Activated CD4-positive, alpha-beta T cell treated with anti-CD3 and anti-CD28 coated beads, Interleukin-2, amount 50 U/mL, for 48 hours (primary cell): ENCODE data around the gene HNF4A.

ENCODE experiments used
- DNase-seq, 2 experiments: peaks; one replicate each; pipeline ENCODE4 v3.0.0-alpha.2; 2020

The HNF4A gene

GRCh38 chr20:44475694-44476560, 120.4 kb downstream of the HNF4A start, which contains the start of gene TTPAL:
TSS of gene TTPAL (plus strand) at chr20:44475874. CDS start at chr20:44480000, 4,126 bp downstream.
- DNase-seq, result peak; percentile 89 to 92

GRCh38 chr20:44477151-44477550, 121.7 kb downstream of the HNF4A start:
- DNase-seq, result no peak

DNA sequence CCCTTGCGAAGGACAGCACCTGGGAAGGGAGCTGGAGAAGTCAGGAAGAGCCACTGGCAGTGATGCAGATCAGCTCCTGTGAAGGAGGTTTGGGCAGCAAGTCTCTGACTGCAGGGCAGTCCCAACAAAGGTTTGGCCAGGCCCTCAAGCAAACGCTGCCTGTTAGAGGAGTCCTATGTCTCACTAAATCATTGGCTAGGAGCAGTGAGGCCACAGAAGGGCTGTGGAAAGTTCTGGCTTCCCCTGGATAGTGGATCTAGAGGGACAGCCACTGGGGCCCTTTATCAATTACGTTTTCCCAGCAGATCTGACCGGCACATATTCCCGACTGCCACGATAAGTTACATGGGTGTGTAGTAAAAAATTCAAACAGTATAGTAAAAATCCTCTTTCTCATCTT, 122.7 kb downstream of the HNF4A start:
- DNase-seq, result no peak

DNA sequence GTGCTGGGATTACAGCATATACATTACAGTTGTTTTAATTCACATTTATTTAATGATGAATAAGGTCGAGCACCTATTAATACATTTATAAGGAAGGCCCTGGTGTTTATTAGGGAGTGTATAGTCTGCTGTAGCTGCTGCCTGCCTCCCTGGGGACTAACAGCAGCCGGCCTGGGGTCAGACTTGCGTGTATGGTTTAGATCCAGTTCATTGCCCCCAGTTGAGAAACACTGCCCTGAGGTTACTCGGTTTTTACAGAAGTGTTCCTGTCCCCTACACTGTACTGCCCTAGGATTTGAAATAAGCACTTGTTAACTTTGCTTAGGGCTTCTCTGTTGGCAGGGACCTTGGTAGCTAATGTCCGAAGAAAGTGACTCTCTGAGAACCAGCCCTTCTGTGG, 124.1 kb downstream of the HNF4A start:
- DNase-seq, result no peak

- DNase-seq, result no peak
Measured at GRCh38 chr20:44480097-44480496, 124.6 kb downstream of the HNF4A start.

DNA sequence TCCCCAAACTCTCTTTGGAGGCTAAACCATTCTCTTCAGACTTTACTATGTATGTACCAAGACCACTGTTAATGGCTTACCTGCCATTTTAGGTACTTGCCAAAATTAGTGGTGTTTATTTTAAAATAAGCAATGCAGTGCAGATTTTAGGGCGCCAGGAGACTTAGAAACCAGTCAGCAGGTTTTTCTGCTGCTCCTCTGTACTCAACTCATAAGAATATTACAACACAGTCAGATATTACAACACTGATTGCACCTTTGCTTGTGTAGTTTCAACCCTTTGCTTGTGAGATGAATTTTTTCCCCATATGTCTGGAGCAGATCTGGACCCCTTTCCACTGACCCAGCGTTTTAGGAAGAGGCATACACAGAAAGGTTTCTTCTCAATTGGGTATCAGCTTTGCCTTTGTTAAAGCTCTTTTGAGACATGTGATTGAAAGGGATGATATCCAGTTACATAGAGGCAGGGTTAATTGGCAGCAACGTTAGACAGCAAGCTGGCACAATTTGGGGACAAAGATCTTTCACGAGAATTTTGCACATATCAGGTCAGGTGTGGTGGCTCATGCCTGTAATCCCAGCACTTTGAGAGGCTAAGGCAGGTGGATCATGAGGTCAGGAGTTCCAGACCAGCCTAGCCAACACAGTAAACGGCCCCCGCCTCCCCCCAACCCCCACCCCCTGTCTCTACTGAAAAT, 126.4 kb downstream of the HNF4A start:
- DNase-seq, result no peak

- no peak for DNase-seq
Measured at GRCh38 chr20:44483112-44483511, 127.6 kb downstream of the HNF4A start.
